ENCODE data around the gene KRTAP4-9. TPM values are rescaled to one million over a fixed set of nuclear protein-coding genes. Genes with fewer than 3 reads are reported as not detected.
"Not testable (repeated sequence)": the region's sequence is repeated elsewhere in the genome, so short reads cannot be mapped to it uniquely, and the experiment has no call there.

The KRTAP4-9 gene
- total RNA-seq, 4 donors from 2014 or later = 10.1 to 58.8 (median 13.1) TPM; not detected in 1

DNA sequence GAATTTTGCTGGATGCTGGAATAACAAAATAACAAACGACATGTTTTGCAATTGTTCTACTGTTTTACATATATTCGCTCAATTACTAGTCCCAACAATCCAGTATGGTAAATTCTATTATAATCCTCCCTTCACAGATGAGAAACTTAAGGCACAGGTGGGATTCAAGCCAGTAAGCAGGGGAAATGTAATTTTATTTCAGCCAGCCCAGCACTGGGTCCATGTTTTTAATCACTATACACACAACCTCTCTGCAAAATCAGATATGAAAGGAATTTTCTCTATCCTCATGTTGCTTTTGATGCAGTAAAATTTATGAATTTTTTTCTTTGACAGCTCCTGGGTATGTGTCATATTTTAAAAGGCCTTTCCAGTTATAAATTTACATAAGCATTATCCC, 40.1 kb downstream of the KRTAP4-9 start:
- Histone ChIP-seq H3K4me3 (no peak overlapping the region), H3K27ac (no peak overlapping the region), H3K27me3 (peaks cover under 1% of the 10 kb centered on the region), H3K9me3 (peaks cover 9% of the 10 kb centered on the region), H3K36me3 (no peaks in the 10 kb centered on the region), H3K4me1 (no peaks in the 10 kb centered on the region)
- no peak for TF ChIP-seq POLR2A (IDR thresholded peaks at IDR 0.05)
- TF ChIP-seq, protein P1, sequence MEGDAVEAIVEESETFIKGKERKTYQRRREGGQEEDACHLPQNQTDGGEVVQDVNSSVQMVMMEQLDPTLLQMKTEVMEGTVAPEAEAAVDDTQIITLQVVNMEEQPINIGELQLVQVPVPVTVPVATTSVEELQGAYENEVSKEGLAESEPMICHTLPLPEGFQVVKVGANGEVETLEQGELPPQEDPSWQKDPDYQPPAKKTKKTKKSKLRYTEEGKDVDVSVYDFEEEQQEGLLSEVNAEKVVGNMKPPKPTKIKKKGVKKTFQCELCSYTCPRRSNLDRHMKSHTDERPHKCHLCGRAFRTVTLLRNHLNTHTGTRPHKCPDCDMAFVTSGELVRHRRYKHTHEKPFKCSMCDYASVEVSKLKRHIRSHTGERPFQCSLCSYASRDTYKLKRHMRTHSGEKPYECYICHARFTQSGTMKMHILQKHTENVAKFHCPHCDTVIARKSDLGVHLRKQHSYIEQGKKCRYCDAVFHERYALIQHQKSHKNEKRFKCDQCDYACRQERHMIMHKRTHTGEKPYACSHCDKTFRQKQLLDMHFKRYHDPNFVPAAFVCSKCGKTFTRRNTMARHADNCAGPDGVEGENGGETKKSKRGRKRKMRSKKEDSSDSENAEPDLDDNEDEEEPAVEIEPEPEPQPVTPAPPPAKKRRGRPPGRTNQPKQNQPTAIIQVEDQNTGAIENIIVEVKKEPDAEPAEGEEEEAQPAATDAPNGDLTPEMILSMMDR (IDR thresholded peaks at IDR 0.05) = no peak
- no peak for DNase-seq (ENCODE audit: low spot score in 2 of 2)
- WGBS = 84% methylated on average over 2 of the region's 2 CpGs

- Histone ChIP-seq H3K27me3 (no peaks in the 10 kb centered on the region), H3K4me1 (no peaks in the 10 kb centered on the region), H3K27ac (no peak overlapping the region), H3K36me3 (no peaks in the 10 kb centered on the region), H3K9me3 (peaks cover 9% of the 10 kb centered on the region), H3K4me3 (no peak overlapping the region)
- no peak for TF ChIP-seq POLR2AphosphoS5 (IDR thresholded peaks at IDR 0.05)
- no peak for DNase-seq (ENCODE audit: low spot score in 2 of 2)
- WGBS = 71% methylated on average over 2 of the region's 2 CpGs
Measured at GRCh38 chr17:41147531-41148204, 42.5 kb downstream of the KRTAP4-9 start.

- not testable (repeated sequence) for H3K4me1 ChIP-seq; H3K36me3 ChIP-seq; H3K9me3 ChIP-seq; H3K27ac ChIP-seq; H3K4me3 ChIP-seq; DNase-seq (ENCODE audit: low spot score in 2 of 2); H3K27me3 ChIP-seq
- 86% methylated on average over 10 of the region's 10 CpGs for WGBS
Measured at GRCh38 chr17:41148971-41149651, 43.9 kb downstream of the KRTAP4-9 start.

GRCh38 chr17:41149652-41149985, 44.4 kb downstream of the KRTAP4-9 start, which contains the start of gene KRTAP4-5:
Gene KRTAP4-5 (minus strand): TSS chr17:41149825. CDS start chr17:41149767, 58 bp downstream.
- WGBS = 48% methylated on average over 2 of the region's 2 CpGs
- no peaks in the 10 kb centered on the region for H3K27me3 ChIP-seq
- TF ChIP-seq EP300 (IDR thresholded peaks at IDR 0.05) (no peak), POLR2A (IDR thresholded peaks at IDR 0.05) (no peak), POLR2AphosphoS5 (IDR thresholded peaks at IDR 0.05) (no peak)
- TF ChIP-seq, protein P1 (IDR thresholded peaks at IDR 0.05) = no peak

DNA sequence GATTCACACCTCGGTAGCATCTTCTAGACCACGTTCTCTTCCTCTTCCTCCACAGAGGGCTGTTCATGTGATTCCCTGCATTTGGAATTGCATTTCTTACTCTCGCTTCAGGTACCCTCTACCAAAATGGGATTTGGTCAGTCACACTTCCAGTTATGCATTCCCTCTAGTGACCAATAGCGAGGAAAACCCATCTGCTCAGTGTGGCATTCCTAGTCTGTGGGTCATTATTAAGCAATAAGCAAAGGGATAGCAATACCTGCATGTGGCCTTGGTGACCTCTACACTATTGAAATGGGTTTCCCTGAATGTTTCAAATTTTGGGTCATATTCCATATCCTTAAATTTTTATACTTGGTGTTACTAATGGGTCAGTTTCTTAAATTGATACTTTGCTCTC, 44.8 kb downstream of the KRTAP4-9 start:
- TF ChIP-seq POLR2A (IDR thresholded peaks at IDR 0.05) (no peak), POLR2AphosphoS5 (IDR thresholded peaks at IDR 0.05) (no peak), EP300 (IDR thresholded peaks at IDR 0.05) (no peak)
- TF ChIP-seq, protein P1 (IDR thresholded peaks at IDR 0.05) = no peak
- Histone ChIP-seq H3K36me3 (no peaks in the 10 kb centered on the region), H3K9me3 (no peaks in the 10 kb centered on the region), H3K4me1 (no peaks in the 10 kb centered on the region), H3K4me3 (no peak overlapping the region), H3K27me3 (no peaks in the 10 kb centered on the region), H3K27ac (no peak overlapping the region)
- no peak for DNase-seq (ENCODE audit: low spot score in 2 of 2)
- WGBS = 83% methylated on average over 4 of the region's 4 CpGs

More at GRCh38 chr17:41149652-41149985, 44.4 kb downstream of the KRTAP4-9 start, which contains the start of gene KRTAP4-5:
- no peak for DNase-seq (ENCODE audit: low spot score in 2 of 2)
- no peaks in the 10 kb centered on the region for H3K4me1 ChIP-seq
- no peak within 1 kb of the TSS for H3K27ac ChIP-seq
- H3K9me3 ChIP-seq = no peaks in the 10 kb centered on the region
- H3K4me3 ChIP-seq = no peak within 1 kb of the TSS
- H3K36me3 ChIP-seq = no peaks in the 10 kb centered on the region

GRCh38 chr17:41151525-41151924, 46.3 kb downstream of the KRTAP4-9 start:
- Histone ChIP-seq H3K4me3 (no peak overlapping the region), H3K36me3 (no peaks in the 10 kb centered on the region), H3K27ac (no peak overlapping the region), H3K4me1 (no peaks in the 10 kb centered on the region), H3K9me3 (no peaks in the 10 kb centered on the region), H3K27me3 (no peaks in the 10 kb centered on the region)
- DNase-seq (ENCODE audit: low spot score in 2 of 2) = no peak
- WGBS = 72% methylated on average over 2 of the region's 2 CpGs
- TF ChIP-seq POLR2AphosphoS5 (IDR thresholded peaks at IDR 0.05) (no peak), POLR2A (IDR thresholded peaks at IDR 0.05) (no peak), EP300 (IDR thresholded peaks at IDR 0.05) (no peak)
- TF ChIP-seq, protein P1 (IDR thresholded peaks at IDR 0.05) = no peak

Data from suprapubic skin (tissue), 4 donors.